Measurements from ENCODE around the gene HELT.
A peak's percentile ranks its signal among the peaks of the same experiment; 100 is the strongest.
"Not testable (repeated sequence)": the region's sequence is repeated elsewhere in the genome, so short reads cannot be mapped to it uniquely, and the experiment has no call there.

Gene HELT

DNA sequence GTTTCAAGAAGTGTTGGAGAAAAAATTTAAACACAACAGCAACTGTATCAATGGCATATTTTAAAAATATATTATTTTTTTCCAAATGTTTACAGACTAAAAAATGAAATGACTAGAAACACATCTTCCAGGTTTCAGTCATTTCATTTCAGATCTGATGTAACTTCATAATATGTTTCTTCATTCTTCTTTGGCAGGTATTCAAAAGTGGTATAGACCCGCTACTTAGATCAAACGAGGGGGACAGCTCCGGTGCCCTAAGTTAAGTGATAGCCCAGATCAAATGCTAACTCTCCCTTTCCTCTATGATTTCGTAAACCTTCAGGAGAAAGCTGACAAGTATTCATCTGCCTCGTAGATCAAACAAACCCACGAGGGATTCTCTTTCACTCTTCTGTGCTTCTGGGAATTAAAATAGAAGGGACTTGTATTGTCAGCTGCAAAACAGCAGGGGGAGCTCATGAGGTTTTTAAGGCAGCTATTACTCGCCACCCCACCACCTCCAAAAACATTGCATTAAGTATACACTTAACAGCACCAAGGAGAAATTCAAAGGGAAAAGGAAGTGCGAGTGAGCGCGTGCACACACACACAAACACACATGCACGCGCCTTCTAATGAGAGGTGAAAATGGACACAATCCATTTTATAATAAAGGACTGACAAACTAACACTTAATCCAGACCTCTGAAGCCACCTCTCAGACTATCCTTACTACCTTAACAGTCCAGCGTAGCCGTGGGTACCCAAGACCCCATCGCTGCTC, 21.4 kb downstream of the HELT start:
- peak; percentile 9 for DNase-seq

DNA sequence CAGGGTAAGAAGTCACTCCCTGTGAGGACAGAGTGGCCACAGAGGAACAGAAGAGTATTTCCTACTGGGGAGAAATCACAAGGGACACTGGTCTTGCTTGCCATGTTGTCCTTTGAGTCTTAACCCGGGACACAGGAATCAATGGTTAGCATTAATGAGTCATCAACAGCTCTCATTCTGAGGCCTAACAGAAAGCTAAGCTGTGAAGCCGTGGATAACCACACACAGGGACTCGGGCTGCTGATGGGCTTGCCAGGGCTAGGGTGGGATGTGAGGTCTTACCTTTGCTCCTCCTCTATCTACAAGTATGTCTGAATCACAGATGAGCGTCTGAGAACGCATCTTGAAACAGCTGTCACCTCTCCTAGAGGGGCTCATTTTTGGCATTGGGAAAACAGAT, 22.2 kb downstream of the HELT start:
- no peak for DNase-seq

DNA sequence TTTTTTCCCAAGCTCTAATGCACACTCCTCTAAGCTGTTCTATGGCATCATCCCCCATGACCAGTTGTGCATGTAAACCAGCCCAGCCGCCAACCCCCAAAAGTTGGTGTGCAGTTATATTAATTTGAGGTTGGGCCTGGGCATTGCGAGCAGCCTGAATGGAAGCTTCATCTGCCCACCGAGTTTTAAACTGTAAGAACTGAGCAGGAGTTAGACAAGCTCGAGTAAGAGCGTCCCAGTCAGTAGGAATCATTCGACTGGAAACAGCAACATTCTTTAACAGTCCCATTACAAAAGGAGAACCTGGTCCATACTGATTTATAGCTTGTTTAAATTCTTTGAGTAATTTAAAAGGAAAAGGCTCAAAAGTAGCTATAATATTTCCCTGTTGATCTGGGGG, 32.0 kb downstream of the HELT start:
- DNase-seq, result not testable (repeated sequence)

DNA sequence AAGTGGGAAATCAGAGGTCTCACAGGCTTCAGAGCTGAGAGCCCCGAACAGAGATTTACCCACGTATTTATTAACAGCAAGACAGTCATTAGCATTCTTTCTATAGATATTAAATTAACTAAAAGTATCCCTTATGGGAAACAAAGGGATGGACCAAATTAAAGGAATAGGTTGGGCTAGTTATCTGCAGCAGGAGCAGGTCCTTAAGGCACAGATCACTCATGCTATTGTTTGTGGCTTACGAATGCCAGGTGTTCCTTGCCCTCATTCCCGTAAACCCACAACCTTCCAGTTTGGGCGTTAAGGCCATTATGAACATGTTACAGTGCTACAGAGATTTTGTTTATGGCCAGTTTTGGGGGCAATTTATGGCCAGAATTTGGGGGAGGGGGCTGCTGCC, 33.0 kb downstream of the HELT start:
- DNase-seq, result not testable (repeated sequence)

DNA sequence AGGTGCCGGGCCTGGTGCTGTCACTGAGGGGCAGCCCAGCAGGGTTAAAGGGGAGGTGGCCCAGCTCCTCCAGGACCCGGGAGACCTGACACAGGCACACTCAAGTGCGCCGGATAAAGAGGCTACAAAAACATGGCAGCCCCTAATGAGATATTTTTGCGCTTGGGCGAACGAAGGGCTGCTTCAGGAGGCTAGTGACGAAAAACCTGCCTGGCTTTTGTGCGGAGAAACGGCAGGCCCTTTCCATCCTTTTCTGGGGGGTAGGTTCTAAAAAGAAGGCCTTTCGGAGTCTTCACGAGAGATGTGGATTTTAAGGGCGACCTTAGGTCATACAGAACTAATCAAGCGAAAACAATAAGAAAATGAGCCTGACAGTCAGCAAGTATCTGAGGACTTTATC, 35.5 kb downstream of the HELT start:
- DNase-seq, result no peak

DNA sequence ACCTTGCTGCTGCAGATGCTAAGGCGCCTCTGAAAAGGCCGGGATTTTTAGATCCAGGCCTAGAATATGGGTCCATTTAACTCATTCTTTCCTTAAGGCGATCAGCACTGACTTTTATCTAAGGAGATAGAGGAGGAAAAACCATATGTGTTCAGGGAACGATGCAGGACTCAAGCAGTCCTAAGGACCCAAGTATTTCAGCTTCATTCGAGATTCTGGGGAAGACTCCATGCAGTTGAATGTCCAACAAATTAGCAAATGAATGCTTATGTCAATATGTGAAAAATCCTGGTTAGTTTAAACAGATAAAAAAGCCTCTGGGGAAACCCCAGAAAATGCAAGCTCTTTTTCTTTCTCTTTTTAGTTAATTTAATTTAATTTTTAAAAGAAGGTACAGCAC, 36.0 kb downstream of the HELT start:
- DNase-seq, result no peak

DNA sequence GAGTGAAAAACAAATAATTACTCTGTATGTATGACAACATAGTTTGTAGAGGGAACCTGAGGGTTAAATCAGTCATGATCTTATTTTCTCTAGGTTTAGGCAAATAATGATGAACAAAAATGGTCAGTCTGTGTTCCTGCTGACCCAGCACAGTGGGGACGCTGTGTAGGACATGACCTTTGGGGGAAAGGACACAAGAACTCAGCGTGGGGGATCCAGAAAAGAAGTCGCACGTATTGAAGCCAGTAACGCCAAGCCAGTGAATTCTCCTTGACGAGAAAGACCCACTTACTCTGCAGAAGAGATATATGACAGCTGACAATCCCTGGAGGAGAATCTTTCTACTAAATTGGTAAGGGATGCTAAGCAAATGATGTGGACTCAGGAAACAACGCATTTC, 36.6 kb downstream of the HELT start:
- DNase-seq, result no peak

DNA sequence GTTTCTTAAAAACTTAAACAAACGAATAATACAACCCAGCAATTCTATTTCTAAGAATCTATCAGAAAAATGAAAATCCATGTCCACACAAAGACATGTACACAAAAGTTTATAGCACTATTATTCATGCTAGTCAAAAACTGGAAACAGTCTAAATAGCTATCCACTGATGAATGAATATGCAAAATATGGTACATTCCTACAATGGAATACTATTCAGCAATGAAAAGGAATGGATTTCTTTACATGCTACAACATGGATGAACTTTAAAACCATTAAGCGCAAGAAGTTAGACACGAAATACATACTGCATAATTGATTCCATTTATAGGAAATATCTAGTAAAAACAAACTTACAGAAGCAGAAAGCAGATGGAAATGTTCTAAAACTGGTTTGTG, 43.3 kb downstream of the HELT start:
- no peak for DNase-seq

DNA sequence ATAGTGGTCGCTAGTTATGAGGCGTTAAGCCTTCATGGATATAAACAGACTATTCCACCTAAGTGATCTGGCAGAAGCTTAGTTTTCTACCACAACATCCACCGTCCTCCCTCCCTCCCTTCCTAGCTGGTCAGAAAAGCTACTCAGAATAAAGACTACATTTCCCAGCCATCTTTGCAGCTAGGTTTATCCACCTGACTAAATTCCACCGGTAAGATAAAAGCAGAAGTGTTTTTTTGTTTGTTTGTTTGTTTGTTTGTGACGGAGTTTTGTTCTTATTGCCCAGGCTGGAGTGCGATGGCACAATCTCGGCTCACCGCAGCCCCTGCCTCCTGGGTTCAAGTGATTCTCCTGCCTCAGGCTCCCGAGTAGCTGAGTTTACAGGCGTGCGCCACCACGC, 44.3 kb downstream of the HELT start:
- no peak for DNase-seq

DNA sequence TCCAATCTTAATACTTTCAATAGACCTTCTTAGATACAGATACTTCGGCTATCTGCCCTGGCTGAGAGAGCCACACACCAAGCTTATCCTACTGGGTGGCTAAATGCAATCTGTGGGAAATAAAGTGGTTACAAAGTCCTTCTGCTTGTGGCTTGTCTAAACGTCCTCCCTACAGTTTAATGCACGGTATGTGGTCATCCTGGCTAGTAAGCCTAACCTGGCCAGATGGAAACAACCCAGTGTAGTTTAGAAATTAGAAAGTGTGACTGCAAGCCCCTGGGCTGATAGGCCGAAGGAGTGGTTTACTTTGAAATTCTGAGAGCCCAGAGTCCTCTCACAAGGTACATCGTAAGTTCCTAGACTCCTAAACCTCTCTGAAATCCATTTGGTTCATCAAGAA, 47.9 kb downstream of the HELT start:
- no peak for DNase-seq

DNA sequence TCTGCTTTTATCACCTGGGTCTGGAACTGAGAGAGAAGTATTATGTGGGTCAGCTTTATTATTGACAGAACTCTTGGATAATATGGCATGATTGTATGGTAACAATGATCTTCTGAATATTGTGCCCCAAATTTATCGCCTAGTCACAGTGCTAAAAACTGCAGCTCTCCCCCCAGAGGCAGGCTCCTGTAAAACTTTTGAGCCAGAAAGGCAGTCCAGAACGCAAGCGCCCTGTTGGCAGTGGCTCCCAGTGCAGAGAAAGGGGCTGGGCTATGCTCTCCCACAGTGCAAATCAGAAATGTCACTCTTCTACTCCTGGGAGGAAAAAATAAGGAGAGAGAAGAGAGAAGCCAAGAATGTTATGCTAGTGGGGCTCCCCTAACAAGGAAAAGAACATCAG, 50.5 kb downstream of the HELT start:
- DNase-seq, result no peak

Data from T1000 (cell line).